Stimulated activated CD4-positive, alpha-beta T cell treated with anti-CD3 and anti-CD28 coated beads, Interleukin-12 subunit alpha, Interleukin-12 subunit beta, amount 100 ng/mL, for 24 hours (primary cell): Measurements from ENCODE around the gene ZNF774.
"Not testable (repeated sequence)": the region's sequence is repeated elsewhere in the genome, so short reads cannot be mapped to it uniquely, and the experiment has no call there.

Source experiments
- DNase-seq, 2 experiments: peaks; one replicate each; pipeline ENCODE4 v3.0.0-alpha.2; 2020; ENCODE audit warnings: low read depth in 2 of 2

The ZNF774 gene

DNA sequence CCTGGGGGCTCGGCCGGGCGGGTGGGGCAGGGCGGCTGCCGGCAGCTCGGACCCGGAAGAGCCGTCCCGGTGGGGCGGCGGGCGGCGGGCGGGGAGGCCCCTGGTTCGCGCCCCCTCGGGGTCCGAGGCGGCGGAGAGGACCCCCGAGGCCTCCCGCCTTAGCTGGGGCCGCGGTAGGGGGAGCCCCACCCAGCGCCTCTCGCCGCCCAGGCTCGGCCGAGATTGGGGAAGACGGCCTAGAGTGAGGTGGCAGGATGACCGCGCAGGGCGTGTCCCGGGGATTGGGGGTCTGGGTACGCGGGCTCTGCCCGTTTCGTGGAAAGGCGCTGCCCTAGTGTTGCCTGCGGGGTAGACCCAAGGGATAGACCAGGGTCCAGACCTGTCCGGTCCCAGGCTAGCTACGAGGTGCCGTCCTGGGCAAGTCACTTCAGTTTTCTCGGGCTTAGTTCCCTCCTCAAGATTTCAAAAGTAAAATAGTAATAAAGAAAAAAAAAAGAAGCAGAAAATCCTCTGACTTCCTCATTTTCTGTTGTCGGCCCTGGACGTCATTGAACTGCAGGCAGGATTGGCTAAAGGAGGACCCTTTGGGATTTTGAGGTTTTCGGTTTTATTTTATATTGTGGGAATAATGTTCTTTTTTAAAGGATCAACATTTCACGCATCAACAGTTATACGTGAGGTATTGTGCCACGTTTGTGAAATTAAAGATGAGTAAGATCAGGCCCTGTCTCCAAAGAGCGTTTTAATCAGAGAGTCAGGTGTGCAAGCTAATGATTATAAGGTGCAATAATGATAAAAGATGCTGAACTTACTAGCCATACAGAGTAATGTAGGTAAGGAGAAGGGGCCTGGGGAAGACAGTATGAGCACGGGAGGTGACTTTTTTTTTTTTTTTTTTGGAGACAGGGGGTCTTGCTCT is 36.6 kb downstream of the ZNF774 start:
- peak; percentile 11 to 45 for DNase-seq

DNA sequence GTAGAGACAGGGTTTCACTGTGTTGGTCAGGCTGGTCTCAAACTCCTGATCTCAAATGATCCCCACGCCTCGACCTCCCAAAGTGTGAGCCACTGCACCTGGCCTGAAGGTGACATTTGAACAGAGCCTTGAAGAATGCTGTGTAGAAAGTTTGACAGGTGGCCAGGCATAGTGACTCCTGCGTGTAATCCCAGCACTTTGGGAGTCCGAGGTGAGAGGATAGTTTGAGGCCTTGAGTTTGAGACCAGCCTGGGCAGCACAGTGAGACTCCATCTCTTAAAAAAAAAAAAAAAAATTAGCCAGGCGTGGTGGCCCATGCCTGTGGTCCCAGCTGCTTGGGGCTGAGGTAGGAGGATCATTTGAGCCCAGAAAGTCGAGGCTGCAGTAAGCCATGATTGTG is 37.4 kb downstream of the ZNF774 start:
- no peak for DNase-seq

DNA sequence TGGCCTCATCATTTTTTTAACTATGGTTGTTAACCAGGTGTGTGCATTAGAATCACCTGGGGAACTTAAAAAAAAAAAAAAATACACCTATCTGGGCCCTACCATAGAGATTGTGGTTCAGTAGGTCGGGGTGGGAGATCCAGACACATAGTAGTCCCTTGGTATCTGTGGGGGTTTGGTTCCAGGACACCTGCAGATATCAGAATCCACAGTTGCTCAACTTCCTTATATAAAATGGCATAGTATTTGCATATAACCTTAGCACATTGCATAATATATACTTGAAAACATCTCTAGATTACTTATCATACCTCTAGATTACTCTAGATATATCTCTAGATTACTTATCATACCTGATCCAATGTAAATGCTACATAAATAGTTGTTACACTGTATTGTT is 41.0 kb downstream of the ZNF774 start:
- no peak for DNase-seq

DNA sequence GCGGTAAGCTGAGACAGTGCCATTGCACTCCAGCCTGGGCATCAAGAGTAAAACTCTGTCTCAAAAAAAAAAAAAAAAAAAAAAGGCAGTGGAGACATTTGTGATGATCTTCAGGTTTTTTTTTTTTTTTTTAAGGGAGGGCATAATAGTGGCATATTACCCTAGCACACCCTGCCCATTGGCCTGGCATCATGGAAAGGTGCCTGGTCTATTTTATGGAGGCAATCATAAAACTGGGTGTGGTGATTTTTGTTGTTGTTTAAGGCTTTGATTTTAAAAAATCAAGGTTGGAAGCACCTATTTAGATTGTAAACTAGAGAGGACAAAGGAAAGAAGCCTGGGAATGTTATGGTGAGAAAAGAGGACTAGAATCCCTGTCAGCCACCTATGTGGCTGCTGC is 42.0 kb downstream of the ZNF774 start:
- DNase-seq: no peak

DNA sequence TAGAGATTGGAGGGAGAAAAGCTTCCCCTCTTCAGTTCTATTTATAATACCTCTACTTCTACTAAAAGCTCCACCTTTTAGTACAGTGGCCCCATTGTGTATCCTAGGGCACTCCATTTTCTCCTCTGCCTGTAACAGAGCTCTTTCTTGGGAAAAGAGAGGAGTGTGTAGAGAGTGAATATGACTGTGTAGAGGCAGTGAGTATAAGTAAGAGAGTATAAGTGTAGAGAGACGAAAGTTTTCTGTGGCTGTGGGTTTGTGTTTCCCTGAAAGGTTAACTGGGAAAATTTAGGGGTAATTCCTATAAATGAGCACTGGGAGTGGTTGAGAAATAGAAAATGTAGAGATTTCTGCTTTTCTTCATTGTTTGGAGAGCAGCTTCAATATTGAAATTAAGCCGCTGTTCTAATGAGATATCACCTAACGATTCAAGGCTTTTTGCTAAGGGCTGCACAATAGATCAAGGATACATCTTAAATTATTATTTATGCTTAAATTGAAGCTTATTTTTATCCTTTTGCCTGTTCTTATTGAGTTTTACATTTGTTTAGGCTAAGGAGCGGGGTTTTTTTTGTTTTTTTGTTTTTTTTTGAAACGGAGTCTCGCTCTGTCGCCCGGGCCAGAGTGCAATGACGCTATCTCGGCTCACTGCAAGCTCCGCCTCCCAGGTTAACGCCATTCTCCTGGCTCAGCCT is 42.8 kb downstream of the ZNF774 start:
- DNase-seq: no peak

DNA sequence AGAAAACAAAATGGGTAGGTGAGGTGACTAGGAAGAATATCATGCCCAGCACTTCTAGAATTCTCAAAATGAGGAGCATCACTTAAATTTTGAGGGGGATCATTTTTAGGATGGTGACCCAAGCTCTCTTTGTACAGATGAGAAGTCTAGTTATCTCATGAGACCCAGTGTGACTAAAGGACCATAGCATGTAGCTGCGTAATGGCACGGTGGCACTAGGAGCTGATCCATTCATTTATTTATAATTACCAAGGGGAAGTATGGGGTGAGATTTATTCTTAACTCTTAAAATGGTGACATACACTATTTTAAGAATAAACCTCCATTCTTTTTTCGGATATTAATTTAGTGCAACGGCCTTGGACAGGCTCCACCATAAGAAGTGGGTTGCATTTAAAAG is 44.2 kb downstream of the ZNF774 start:
- DNase-seq: no peak

DNA sequence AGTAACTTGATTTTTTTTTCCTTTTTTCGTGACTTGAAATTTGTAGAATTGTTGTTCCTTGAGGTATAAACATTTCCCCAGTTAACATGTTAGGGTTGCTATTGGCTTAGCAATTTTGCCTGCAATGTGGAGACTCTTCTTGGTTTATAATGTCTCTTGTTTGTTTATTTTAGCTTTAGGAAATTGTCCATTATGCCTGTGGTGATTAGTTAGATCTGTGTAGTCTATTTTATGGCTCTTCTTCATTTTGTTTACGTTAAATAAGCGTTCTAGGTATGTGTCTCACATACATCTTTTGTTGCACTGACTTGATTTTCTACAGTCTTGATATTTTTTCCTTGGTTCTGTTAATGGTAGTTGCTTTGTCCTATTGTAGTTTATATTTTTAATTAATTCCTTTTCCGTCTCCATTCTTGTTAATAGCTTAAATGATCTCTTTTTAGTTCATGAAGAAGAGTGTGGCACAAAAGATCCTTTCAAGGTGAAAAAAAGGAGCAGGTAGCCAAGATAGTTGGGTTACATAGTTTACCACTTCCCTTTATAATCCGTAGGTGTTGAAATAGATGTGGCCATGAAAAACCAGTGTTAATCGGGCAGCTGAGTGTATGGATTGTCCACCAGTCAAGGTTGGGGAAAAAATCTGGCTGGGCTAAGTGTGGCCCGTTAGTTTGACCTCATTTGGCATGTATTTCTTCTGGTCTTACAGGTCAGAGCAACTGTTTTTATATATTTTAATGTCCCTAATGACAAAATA is 48.1 kb downstream of the ZNF774 start:
- no peak for DNase-seq

DNA sequence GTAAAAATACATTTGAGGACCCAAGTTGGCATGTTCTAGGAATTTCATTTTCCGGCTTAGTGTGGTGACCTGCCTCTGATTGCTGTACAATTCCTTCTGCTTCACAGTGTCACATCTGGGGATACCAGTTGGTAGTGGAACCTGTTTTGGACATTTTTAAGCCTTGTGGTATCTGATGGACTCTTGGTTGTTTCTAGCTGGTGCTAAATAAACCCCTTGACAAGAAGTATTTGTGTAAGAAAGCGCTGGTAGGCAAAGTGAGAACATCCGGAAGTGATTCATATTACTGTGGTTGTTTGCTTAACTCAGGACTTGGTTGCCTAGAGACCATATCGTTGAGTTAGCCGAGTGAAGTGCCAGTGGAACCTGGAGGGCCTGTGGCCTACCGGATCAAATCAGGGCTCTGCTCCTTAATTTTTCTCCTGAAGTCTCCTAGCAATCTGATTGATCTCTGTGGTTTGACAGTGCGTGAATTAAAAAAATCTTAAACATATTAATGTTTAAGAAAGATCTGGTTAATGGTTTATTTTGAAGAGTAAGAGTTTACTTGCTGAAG is 48.8 kb downstream of the ZNF774 start:
- peak; percentile 13 to 36 for DNase-seq

DNA sequence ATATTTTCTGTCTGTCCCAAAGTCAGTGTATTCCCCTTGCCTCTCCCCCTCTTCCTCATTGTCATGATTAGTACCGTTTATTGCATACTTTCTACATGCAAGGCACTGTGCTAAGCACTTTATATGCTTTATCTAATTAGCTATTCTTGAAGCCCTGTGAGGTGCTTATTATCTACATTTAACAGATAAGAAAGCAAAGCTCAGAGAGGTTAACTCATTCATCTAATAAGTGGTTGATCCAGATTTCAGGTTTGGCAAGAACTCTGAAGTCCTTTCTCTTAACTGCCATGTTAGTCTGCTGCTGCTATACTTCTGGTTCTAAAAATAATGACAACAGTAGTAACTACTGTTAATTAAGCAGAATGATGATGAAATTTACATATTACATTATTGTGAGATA is 49.4 kb downstream of the ZNF774 start:
- no peak for DNase-seq

DNA sequence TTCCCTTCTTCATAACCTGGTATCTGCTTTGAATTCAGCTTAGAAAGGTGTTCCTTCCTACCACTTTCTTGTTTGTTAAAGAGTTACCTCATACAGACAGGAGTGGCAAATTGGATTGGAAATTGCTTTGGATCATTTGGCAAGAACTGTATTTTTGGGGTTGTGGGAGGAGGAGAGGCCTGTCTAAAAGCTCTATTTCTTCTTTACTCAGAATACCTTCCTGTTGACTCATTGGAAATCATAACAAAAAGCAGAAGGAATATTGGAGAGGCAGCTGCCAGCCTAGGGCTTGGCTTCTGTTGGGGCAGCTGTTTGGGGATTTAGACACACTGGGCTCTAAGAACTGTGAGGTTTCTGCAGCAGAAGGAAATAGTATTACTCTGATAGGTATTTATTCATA is 50.1 kb downstream of the ZNF774 start:
- no peak for DNase-seq

DNA sequence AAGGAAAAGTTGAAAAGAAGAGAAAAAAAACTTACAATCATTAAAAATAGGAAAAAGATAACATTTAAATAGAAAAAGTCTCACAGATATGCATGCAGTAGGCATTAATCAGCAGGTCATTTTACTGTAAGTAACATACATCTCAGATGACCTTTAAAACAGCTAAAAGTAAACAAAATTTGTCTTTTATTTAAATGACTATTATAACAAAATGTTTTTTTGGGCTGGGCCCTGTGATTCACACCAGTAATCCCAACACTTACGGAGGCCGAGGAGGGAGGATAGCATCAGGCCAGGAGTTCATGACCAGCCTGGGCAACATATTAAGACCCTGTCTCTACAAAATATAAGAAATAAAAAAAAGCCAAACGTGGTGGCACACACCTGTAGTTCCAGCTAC is 50.7 kb downstream of the ZNF774 start:
- no peak for DNase-seq

DNA sequence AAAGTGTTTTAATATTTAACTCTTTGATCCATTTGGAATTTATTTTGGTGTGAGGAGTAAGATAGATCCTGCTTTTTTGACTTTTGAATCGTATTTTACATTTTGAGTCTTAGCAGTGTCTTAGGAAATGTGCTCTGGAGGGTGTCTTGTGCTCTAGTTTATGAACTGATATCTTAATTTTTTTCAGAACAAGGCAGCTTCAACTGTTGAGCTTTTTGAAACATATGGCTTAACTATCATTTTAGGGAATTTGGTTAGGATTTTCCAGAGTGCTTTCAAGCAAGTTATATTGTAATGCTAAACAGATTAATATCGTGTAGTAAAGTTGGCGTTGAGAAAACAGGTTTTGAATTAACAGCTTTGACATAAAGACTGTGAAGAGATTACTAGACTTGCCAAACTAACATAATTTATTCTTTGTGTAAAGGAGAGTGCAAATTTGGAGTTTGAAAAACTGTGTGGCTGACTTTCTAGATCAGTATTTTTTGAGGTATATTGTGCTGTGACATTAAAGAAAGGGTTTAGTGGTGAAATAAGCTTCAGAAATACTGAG is 53.0 kb downstream of the ZNF774 start:
- DNase-seq: no peak

DNA sequence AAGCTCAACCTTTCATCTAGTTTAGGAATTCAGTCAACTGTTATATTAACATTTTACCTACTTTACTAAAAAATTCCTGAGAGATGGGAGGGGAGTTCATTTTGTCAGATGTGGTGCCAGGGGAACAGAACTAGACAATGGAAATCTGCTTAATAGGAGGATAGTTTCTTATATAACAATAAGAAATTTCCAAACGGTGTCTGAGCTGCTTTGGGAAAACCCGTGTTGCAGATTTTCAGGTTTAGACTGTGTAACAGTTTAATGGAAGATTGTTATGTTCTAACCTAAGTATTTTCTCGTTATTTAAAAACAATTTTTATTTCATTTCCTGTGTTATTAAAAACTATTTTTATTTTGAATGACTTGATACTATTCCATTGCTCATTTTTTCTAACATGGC is 55.3 kb downstream of the ZNF774 start:
- DNase-seq: no peak

DNA sequence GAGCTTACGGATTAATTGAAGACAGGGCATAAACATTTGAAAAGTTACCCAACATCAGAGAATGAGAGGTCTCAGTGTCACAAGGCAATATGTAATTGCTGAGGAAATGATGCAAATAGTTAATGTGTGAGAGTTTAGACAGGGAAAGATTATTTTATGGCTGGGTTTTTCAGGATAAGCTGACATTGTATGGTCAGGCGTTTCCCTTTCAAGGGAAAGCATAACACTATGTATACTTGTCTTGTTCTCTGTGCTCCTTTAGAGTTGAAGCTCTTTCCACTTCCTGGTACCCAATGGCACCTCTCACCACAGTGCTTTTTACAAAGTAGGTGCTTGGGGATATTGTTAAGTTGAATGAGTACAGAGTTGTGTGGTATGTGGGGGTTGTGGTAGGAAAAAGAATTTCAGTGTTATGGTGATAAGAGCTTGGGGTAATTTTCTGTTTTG is 55.8 kb downstream of the ZNF774 start:
- DNase-seq: no peak

DNA sequence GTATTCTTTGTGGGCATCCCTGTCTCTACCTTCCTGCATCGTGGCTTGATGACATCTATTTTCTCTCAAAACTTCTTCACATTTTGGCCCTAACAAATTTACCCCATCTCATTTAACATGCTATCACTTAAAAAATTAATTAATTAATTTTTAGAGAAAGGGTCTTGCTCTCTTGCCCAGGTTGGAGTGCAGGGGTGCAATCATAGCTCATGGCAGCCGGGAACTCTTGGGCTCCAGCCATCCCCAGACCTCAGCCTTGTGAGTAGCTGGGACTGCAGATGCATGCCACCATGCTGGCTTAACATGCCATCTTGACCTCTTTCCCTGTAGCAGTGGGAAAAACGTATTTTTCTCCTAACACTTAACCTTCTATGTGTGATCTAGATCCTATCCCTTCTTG is 56.6 kb downstream of the ZNF774 start:
- no peak for DNase-seq

DNA sequence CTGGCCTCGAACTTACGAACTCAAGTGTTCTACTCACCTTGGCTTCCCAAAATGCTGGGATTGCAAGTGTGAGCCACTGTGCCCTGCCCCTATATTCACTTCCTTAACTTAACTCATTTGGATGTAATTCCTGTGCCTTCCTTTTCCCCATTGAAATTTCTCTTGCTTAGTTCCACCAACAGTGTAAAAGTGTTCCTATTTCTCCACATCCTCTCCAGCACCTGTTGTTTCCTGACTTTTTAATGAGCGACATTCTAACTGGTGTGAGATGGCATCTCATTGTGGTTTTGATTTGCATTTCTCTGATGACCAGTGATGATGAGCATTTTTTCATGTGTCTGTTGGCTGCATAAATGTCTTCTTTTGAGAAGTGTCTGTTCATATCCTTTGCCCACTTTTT is 57.5 kb downstream of the ZNF774 start:
- not testable (repeated sequence) for DNase-seq

DNA sequence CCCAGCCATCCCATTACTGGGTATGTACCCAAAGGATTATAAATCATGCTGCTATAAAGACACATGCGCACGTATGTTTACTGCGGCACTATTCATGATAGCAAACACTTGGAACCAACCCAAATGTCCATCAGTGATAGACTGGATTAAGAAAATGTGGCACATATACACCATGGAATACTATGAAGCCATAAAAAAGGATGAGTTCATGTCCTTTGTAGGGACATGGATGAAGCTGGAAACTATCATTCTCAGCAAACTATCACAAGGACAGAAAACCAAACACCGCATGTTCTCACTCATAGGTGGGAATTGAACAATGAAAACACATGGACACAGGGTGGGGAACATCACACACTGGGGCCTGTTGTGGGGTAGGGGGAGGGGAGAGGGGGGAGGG is 58.2 kb downstream of the ZNF774 start:
- not testable (repeated sequence) for DNase-seq

DNA sequence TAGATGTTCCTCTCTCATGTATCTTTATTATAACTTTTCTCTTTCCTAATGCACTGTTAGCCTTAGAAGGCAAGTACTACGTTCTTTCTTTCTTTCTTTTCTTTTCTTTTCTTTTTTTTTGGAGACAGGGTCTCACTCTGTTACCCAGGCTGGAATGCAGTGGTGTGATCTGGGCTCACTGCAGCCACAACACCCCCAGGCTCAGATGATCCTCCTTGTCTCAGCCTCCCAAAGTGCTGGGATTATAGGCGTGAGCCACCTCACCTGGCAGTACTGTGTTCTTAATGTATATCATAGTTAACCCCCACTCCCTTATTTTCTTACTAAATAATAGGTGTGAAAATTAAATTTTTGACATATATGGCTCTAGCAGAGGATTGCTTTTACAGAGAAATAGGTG is 59.1 kb downstream of the ZNF774 start:
- DNase-seq: no peak
